ENCODE results near the gene OGDH. TPM values are rescaled to one million over a fixed set of nuclear protein-coding genes. Genes with fewer than 3 reads are reported as not detected.
"Not testable (repeated sequence)": the region's sequence is repeated elsewhere in the genome, so short reads cannot be mapped to it uniquely, and the experiment has no call there.

The OGDH gene
- total RNA-seq, 1 donor from 2014 or later = 664 TPM

- ATAC-seq (ENCODE audit: poor library complexity) (no peak), DNase-seq (no peak)
- intact Hi-C loops (cut with DNase I) = no loop called here
These were observed 75.2 kb downstream of the OGDH start for GRCh38 chr7:44681645-44682044.

DNA sequence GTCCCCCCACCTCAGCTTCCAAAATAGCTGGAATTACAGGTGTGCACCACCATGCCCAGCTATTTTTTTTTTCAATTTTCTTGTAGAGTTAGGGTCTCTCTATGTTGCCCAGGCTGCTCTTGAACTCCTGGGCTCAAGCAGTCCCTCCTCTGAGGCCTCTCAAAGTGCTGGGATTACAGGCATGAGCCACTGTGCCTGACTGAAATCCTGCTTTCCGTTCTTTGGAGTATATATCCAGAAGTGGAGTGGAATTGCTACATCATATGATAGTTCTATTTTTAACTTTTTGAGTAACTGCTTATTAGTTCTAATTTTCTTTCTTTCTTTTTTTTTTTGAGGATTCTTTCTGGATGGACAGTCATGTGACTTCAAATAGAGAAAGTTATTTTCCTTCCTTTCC lies 79.3 kb downstream of the OGDH start:
- DNase-seq (no peak), ATAC-seq (ENCODE audit: poor library complexity) (no peak)
- intact Hi-C loops (cut with DNase I) = no loop called here

GRCh38 chr7:44689427-44689826 lies 83.0 kb downstream of the OGDH start:
- ATAC-seq (ENCODE audit: poor library complexity) (no peak), DNase-seq (no peak)
- intact Hi-C loops (cut with DNase I) = no loop called here

DNA sequence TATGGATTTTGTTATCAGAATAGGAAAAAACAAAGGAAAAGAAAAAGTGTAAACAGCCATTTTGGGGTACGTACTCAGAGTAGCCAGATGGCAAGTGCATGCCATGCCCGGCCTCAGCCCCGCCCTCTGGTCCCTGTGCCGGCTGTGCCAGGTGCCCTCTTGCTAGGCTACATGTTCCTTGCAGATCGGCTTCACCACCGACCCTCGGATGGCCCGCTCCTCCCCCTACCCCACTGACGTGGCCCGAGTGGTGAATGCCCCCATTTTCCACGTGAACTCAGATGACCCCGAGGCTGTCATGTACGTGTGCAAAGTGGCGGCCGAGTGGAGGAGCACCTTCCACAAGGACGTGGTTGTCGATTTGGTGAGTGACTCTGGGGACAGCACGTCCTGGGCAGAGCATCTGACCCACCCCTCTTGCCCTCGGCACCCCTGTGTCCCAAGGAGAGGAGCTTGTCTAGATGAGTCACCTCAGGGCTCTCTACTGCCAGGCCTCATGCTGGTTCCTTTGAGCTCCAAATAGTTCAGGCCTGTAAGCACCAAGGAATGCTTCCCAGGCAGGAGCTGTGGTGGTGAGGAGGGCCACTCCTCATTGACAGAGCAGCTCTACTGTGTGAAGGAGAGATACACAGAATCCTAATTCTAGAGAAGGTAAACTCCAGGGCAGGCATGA lies 87.3 kb downstream of the OGDH start:
- peak; percentile 69 for DNase-seq
- ATAC-seq (ENCODE audit: poor library complexity) = peak; percentile 92
- intact Hi-C loops (cut with DNase I) = no loop called here

DNA sequence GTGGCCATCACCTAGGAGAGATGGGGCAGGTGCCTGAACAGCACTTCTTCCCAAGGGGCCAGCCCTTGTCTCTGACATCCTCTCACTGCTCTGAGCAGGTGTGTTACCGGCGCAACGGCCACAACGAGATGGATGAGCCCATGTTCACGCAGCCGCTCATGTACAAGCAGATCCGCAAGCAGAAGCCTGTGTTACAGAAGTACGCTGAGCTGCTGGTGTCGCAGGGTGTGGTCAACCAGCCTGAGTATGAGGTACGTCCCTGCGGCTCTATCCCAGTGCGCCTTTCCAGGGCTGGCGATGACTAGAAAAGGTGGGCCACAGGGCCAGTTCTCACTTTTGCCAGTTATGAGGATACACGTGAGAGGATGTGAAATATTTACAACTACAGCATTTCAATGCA lies 87.9 kb downstream of the OGDH start:
- ATAC-seq (ENCODE audit: poor library complexity) (no peak), DNase-seq (no peak)
- intact Hi-C loops (cut with DNase I) = no loop called here

DNA sequence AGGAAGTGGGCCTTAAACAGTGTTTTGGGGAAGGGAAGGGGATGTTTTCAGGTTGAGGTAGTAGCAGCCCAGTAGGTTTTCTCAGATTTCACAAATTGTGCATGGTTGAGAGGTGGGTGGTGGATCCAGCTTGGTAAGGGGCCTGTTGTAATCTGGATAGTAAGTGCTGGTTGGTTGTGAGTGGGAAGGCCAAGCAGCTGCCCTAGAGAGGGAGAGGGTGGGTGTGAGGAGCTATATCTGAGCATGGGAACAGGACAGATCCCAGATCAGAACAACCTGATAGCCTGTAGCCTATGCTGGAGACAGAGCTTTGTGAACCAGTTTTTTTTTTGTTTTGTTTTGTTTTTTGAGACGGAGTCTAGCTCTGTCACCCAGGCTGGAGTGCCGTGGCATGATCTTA lies 88.3 kb downstream of the OGDH start:
- ATAC-seq (ENCODE audit: poor library complexity) (no peak), DNase-seq (no peak)
- intact Hi-C loops (cut with DNase I) = no loop called here

DNA sequence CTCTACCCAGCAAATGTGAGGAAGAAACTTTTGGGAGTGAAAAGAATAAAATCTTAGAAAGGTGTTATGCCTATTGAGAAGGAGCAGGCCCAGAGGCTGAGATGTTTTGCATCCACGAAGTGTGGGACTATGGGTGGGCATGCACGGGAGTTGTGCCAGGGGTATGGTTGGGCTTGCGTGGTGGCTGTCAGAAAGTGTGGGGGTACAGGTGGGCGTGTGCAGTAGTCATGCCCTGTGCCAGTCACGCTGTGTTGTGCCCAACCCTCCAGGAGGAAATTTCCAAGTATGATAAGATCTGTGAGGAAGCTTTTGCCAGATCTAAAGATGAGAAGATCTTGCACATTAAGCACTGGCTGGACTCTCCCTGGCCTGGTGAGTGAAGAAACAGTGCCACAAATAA lies 89.3 kb downstream of the OGDH start:
- no peak for DNase-seq
- no peak for ATAC-seq (ENCODE audit: poor library complexity)
- intact Hi-C loops (cut with DNase I) = no loop called here

GRCh38 chr7:44696728-44697127 lies 90.3 kb downstream of the OGDH start:
- no peak for ATAC-seq (ENCODE audit: poor library complexity)

GRCh38 chr7:44697136-44698045 lies 91.0 kb downstream of the OGDH start:
- DNase-seq (no peak), ATAC-seq (ENCODE audit: poor library complexity) (no peak)
- intact Hi-C loops (cut with DNase I) = no loop called here

More at GRCh38 chr7:44696728-44697127, 90.3 kb downstream of the OGDH start:
- intact Hi-C loops (cut with DNase I) = no loop called here
- no peak for DNase-seq

DNA sequence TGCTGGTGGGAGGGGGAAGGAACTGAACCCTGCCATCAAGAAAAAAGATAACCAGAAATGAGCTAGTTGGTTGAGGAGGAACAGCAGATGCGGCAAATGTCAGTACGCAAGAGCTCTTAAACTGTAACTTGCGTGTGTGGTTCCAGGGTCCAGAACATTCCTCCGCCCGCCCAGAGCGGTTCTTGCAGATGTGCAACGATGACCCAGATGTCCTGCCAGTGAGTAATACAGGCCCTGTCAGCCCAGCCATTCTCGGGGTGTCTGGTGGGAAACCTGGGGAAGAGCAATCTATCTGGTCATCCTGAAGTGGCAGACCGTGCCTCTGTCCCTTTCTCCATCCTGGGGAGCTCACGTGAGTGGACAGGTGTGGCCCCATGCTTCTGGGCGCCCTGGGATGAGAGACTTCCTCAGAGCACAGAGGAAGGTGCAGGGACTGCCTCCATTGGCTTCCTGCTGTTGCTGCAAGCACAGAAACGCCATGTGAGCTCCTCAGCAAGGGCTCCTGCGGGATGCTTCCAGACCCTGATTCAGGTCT lies 91.7 kb downstream of the OGDH start:
- intact Hi-C loops (cut with DNase I) = no loop called here
- DNase-seq (no peak), ATAC-seq (ENCODE audit: poor library complexity) (no peak)

GRCh38 chr7:44699598-44699997 lies 93.2 kb downstream of the OGDH start:
- DNase-seq; intact Hi-C loops (cut with DNase I); ATAC-seq (ENCODE audit: poor library complexity): not testable (repeated sequence)

DNA sequence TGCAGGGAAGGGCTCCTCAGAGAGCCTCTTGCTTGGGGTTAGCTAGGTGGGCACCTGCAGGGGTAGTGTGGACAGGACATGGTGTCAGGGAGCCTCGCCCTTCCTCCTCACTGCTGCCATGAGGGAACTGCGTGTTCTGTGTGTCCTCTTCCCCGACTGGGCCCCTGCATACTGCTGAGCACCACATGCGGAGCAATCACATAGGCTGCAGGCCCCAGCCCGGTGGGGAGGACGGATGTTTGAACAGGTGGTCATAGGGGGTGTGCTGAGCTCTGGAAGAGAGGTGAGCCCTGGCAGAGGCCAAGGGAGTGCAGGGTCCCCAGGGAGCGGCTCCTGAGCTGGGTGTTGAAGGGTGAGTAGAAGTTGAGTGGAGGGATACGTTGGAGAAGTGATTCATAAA lies 93.9 kb downstream of the OGDH start:
- ATAC-seq (ENCODE audit: poor library complexity) (no peak), DNase-seq (no peak)
- intact Hi-C loops (cut with DNase I) = no loop called here

DNA sequence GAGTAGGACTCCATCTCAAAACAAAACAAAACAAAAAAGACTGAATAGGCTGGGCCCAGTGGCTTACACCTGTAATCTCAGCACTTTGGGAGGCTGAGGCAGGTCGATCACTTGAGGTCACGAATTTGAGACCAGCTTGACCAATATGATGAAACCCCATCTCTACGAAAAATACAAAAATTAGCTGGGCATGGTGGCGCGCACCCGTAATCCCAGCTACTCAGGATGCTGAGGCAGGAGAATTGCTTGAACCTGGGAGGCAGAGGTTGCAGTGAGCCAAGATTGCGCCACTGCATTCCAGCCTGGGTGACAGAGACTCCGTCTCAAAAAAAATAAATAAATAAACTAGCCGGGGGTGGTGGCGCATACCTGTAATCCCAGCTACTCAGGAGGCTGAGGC lies 97.0 kb downstream of the OGDH start:
- intact Hi-C loops (cut with DNase I); ATAC-seq (ENCODE audit: poor library complexity); DNase-seq: not testable (repeated sequence)

GRCh38 chr7:44703921-44704320 lies 97.5 kb downstream of the OGDH start:
- ATAC-seq (ENCODE audit: poor library complexity) (no peak), DNase-seq (no peak)
- intact Hi-C loops (cut with DNase I) = no loop called here

DNA sequence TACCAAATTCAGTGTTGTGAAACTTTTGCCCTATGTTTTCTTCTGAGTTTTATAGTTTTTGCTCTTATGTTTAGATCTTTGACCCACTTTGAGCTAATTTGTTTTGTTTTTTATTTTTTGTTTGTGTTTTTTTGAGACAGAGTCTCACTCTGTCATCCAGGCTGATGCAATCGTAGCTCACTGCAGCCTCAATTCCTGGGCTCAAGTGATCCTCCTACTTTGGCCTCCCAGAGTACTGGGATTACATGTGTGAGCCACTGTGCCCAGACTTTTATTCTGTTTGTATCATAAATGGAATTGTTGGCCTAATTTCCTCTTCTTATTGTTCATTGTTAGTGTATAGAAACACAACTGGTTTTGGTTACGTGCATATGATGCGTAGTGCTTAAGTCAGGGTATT lies 99.0 kb downstream of the OGDH start:
- intact Hi-C loops (cut with DNase I) = no loop called here
- ATAC-seq (ENCODE audit: poor library complexity) (no peak), DNase-seq (no peak)

GRCh38 chr7:44706788-44707557 lies 100.5 kb downstream of the OGDH start:
- DNase-seq = no peak
- intact Hi-C loops (cut with DNase I) = no loop called here
- ATAC-seq (ENCODE audit: poor library complexity) = peak; percentile 54

GRCh38 chr7:44707558-44708230 lies 101.3 kb downstream of the OGDH start:
- no peak for ATAC-seq (ENCODE audit: poor library complexity)
- DNase-seq = no peak
- intact Hi-C loops (cut with DNase I) = no loop called here

DNA sequence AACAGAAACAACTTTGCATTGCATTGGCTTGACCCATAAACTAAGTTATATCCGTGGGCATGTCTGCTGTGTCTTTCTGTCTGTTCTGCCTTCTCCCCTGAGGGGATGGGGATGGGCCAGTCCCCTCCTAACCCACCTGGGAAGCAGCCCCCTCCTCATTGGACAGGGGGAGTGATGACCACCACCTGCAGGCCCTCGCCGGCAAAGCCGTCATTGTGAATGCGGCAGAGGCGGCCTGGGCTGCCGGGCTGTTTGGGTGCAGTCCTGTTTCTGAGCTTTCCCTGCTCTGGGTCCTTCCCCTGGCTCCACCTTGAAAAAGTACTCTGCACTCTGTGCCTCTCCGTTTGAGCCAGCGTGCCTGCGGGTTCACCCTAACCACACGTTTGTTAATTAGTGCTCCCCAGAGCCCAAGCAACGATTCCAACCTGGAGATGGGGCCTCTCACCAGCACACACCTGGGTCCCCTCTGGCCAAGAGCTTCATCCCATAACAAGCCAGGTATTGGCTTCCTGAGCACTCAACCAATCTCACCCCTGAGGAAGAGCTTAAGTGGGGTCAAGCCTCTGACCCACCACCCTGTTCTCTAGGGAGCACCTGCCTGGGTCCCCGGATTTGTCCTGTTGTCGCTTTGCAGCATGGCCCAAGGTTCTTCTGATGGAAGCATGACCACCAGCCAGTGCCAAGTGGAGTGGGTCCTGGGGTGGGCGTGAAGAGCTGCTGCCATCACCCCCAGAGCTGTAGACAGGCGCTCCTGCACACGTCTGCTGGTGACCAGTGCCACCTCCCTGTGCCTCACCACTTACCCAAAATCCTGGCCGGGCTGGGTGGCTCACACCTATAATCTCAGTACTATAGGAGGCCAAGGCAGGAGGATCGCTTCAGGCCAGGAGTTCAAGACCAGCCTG lies 102.8 kb downstream of the OGDH start:
- DNase-seq = no peak
- intact Hi-C loops (cut with DNase I) = no loop called here
- no peak for ATAC-seq (ENCODE audit: poor library complexity)

All from Right ventricle myocardium superior (tissue), 1 donor.